Psoas muscle (tissue), 8 donors: ENCODE measurements around the gene PTPRH. TPM values are rescaled to one million over a fixed set of nuclear protein-coding genes. Genes with fewer than 3 reads are reported as not detected.

Experiments
- ATAC-seq, 4 donors: fragments of 200-7000 bp; cut with Tn5 transposase; one replicate each; pipeline ENCODE4 v1.9.1; 2020; ENCODE audit warnings: moderate library complexity in 3 of 4, mild to moderate bottlenecking in 2 of 4
- DNase-seq, 2 donors: peaks; one replicate each; pipeline ENCODE4 v3.0.0-alpha.2; 2020
- H3K27ac ChIP-seq: fragments of 200-600 bp; one replicate; pipeline ENCODE4 v1.8.0; 2022
- H3K27me3 ChIP-seq, 3 donors: fragments of 200-600 bp in 1 of 3; one replicate each; pipeline versions ENCODE4 v1.6.1 to v1.8.0; 2013 to 2022; ENCODE audit warnings: low read length in 2 of 3, mild to moderate bottlenecking in 2 of 3, moderate library complexity in 1 of 3; ENCODE audit not compliant: insufficient read depth in 3 of 3
- H3K36me3 ChIP-seq, 2 donors: fragments of 200-600 bp in 1 of 2; one replicate each; pipeline versions ENCODE4 v1.6.1 to v1.8.0; 2013 to 2022; ENCODE audit warnings: low read depth in 1 of 2, mild to moderate bottlenecking in 1 of 2, moderate library complexity in 1 of 2; ENCODE audit not compliant: insufficient read depth in 1 of 2
- H3K4me1 ChIP-seq: fragments of 200-600 bp; one replicate; pipeline ENCODE4 v1.8.0; 2022
- H3K4me3 ChIP-seq: fragments of 200-600 bp; one replicate; pipeline ENCODE4 v1.8.0; 2022; ENCODE audit warnings: mild to moderate bottlenecking
- H3K9me3 ChIP-seq: fragments of 200-600 bp; one replicate; pipeline ENCODE4 v1.8.0; 2022
- CTCF ChIP-seq: fragments of 200-600 bp; IDR thresholded peaks from one replicate; pipeline ENCODE4 v1.8.0; 2022; ENCODE audit warnings: antibody characterized with exemption
- WGBS, 3 donors: extraction: QIAGEN DNeasy Blood & Tissue Kit; methylation state at CpG; one replicate each; pipeline versions ENCODE4 v1.1.6 to v1.1.7; 2013; 5-methylcytosine and 5-hydroxymethylcytosine counted together
- intact Hi-C, 2 donors: fragments of 100-400 bp; cut with DNase I; formaldehyde crosslinking; loops; one replicate each; pipeline versions ENCODE4 v1.11.0 to v1.14.2; 2022
- polyA plus RNA-seq, 3 donors: library from polyadenylated mRNA; stranded (reverse); fragments of 200-250 nt; gene quantifications; one replicate each; pipeline ENCODE4 v1.2.3, GENCODE V29; 2013
- total RNA-seq, 4 donors: library from RNA; stranded (reverse); fragmentation: NEBNext Ultra II Directional in 2 of 4; extraction: Animal tissue kit (Norgen Biotek cat#: 25700) in 2 of 4; gene quantifications; one replicate each; pipeline versions ENCODE4 v1.2.1 to v1.2.4, GENCODE V29; 2021 to 2023
- donor health status: healthy with polysubstance abuse.
- donor health status: DM: no; HTN: no; CAD: no; lungs with moderate emphysema.
- donor health status: Bipolar disorder and iron deficiency.
- donor health status: healthy.
- donor health status: DM: yes; HTN: yes; CAD: no.
- donor health status: DM: no; HTN: no; CAD: no.
- donor health status: DM: no; HTN: no; CAD: no.
- donor health status: DM: yes; HTN: yes; CAD: no.

PTPRH gene
- total and polyA plus RNA-seq, 7 donors, result 0.04 to 0.18 (median 0.13) TPM; not detected in 1

- Histone ChIP-seq H3K36me3 (no peaks in the 10 kb centered on the region), H3K9me3 (no peaks in the 10 kb centered on the region), H3K4me3 (peak overlapping the region; percentile 68), H3K4me1 (no peaks in the 10 kb centered on the region), H3K27me3 (peaks cover 0 to 49% (median 9%) of the 10 kb centered on the region in 3 donors), H3K27ac (peak overlapping the region; percentile 46)
- 5 to 8% (median 8%) methylated on average over 16 to 41 of the region's 41 CpGs for WGBS, 3 donors
- no peak for DNase-seq
- ATAC-seq, result peak in 1 of 4 donors; percentile 29
- intact Hi-C loops, result loop anchor here in 1 of 2 donors (10.0 kb wide), 1 partner anchor 359 kb away; no protein-coding TSS in a partner anchor
- peak; percentile 36 for TF ChIP-seq CTCF
Measured at GRCh38 chr19:55146078-55146704, 63.1 kb downstream of the PTPRH start.

- WGBS, 3 donors, result 22 to 29% (median 22%) methylated on average over 3 of the region's 3 CpGs
- H3K27ac ChIP-seq, result peak overlapping the region; percentile 46
- intact Hi-C loops, result loop anchor here in 1 of 2 donors (10.0 kb wide), 1 partner anchor 360 kb away; no protein-coding TSS in a partner anchor
- no peak for TF ChIP-seq CTCF
- no peak for ATAC-seq
- H3K9me3 ChIP-seq, result no peaks in the 10 kb centered on the region
- peak overlapping the region; percentile 68 for H3K4me3 ChIP-seq
- H3K4me1 ChIP-seq, result no peaks in the 10 kb centered on the region
- peaks cover 0 to 46% (median 9%) of the 10 kb centered on the region in 3 donors for H3K27me3 ChIP-seq
- DNase-seq, result no peak
- peaks cover 0 to 9% of the 10 kb centered on the region in 2 donors for H3K36me3 ChIP-seq
Measured at GRCh38 chr19:55145232-55145631, 64.1 kb downstream of the PTPRH start.

GRCh38 chr19:55141696-55142095 is 67.6 kb downstream of the PTPRH start:
- H3K27me3 ChIP-seq, result peaks cover 0 to 40% (median 4%) of the 10 kb centered on the region in 3 donors
- TF ChIP-seq CTCF, result no peak
- no peaks in the 10 kb centered on the region for H3K9me3 ChIP-seq
- no peaks in the 10 kb centered on the region for H3K4me1 ChIP-seq
- intact Hi-C loops, result loop anchor here (5.0 to 10.0 kb wide), 2 partner anchors 361 to 363 kb away; no protein-coding TSS in a partner anchor
- peak overlapping the region; percentile 49 for H3K27ac ChIP-seq
- H3K4me3 ChIP-seq, result no peak overlapping the region
- DNase-seq (no peak), ATAC-seq (peak; percentile 2 to 25 (median 18))
- WGBS, 3 donors, result 32 to 46% (median 38%) methylated on average over 21 of the region's 21 CpGs
- H3K36me3 ChIP-seq, result peaks cover 0 to 25% of the 10 kb centered on the region in 2 donors

GRCh38 chr19:55137915-55138314 is 71.4 kb downstream of the PTPRH start:
- Histone ChIP-seq H3K36me3 (peaks cover 0 to 52% of the 10 kb centered on the region in 2 donors), H3K27ac (peak overlapping the region; percentile 36), H3K9me3 (no peaks in the 10 kb centered on the region), H3K27me3 (peaks cover 0 to 27% (median 0%) of the 10 kb centered on the region in 3 donors), H3K4me3 (no peak overlapping the region), H3K4me1 (no peaks in the 10 kb centered on the region)
- intact Hi-C loops, result loop anchor here in 1 of 2 donors (10.0 kb wide), 1 partner anchor 487 kb away; the partner anchor contains the start of gene ZNF784
- 33 to 48% (median 44%) methylated on average over 8 to 9 of the region's 9 CpGs for WGBS, 3 donors
- DNase-seq (no peak), ATAC-seq (peak; percentile 7 to 15 (median 10))
- TF ChIP-seq CTCF, result no peak
